ENCODE data around the gene PARD3B.

- TF ChIP-seq CTCF (IDR thresholded peaks at IDR 0.05; ENCODE audit: low read length) (no peak), EZH2 (optimal IDR thresholded peaks at IDR 0.05; ENCODE audit: low read depth, low read length) (no peak), EZH2phosphoT487 (IDR thresholded peaks at IDR 0.05; ENCODE audit: low read length) (no peak)
Measured at GRCh38 chr2:205148755-205149154, 603.5 kb downstream of the PARD3B start.

Data from MM.1S (cell line).